Mesothelial cell of epicardium (in vitro differentiated cells): ENCODE measurements around the gene TBC1D10A. TPM values are rescaled to one million over a fixed set of nuclear protein-coding genes. Genes with fewer than 3 reads are reported as not detected.

ENCODE experiments used
- DNase-seq, 2 experiments: peaks; one replicate each; pipeline ENCODE4 v3.0.0; 2021; ENCODE audit warnings: low spot score in 2 of 2; ENCODE audit not compliant: unreplicated experiment in 2 of 2
- H3K27ac Mint-ChIP-seq: 2 replicates; pipeline ENCODE4 v1.8.0; 2021; ENCODE audit warnings: mixed read lengths
- H3K27me3 Mint-ChIP-seq: 2 replicates; pipeline ENCODE4 v1.8.0; 2021; ENCODE audit warnings: low read depth, mixed read lengths
- H3K36me3 Mint-ChIP-seq: 2 replicates; pipeline ENCODE4 v1.8.0; 2021; ENCODE audit warnings: mixed read lengths
- H3K4me1 Mint-ChIP-seq: 2 replicates; pipeline ENCODE4 v1.8.0; 2021; ENCODE audit warnings: mixed read lengths
- H3K4me3 Mint-ChIP-seq: 2 replicates; pipeline ENCODE4 v1.8.0; 2021; ENCODE audit warnings: mild to moderate bottlenecking, moderate library complexity, mixed read lengths
- H3K9me3 Mint-ChIP-seq: 2 replicates; pipeline ENCODE4 v1.8.0; 2021; ENCODE audit warnings: mixed read lengths
- CTCF ChIP-seq: fragments of 200-600 bp; sonication (generic); IDR thresholded peaks from one replicate; pipeline ENCODE4 v1.5.0; 2021; ENCODE audit warnings: antibody characterized with exemption; ENCODE audit not compliant: unreplicated experiment
- total RNA-seq: library from RNA; stranded (reverse); gene quantifications from 3 replicates; pipeline ENCODE4 v1.2.1, GENCODE V29; 2021

The TBC1D10A gene
- total RNA-seq, 1 donor from 2014 or later: 15.1 TPM

DNA sequence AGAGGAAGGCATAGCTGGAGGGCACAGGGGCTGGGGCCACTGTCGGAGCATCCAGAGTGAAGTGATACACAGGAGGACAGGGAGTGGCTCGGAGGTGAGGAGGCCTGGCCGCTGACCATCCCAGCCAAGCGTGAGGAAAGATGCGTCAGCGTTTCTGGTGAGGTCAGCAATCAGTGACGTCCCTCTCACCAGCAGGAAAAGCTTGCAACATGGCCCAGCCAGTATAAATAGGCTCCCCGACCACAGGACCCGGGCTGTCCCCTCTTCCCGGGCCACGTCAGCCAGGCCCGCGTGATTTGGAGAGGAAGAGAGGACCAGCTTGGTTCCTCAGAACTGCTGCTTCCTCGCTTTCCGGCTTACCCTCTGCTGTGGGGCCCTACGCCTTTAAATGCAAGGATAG, 55.9 kb downstream of the TBC1D10A start:
- H3K36me3 Mint-ChIP-seq: no peaks in the 10 kb centered on the region
- H3K4me3 Mint-ChIP-seq: no peak overlapping the region
- DNase-seq: no peak
- H3K27me3 Mint-ChIP-seq: peaks cover 1% of the 10 kb centered on the region
- H3K9me3 Mint-ChIP-seq: no peaks in the 10 kb centered on the region
- H3K27ac Mint-ChIP-seq: no peak overlapping the region
- no peaks in the 10 kb centered on the region for H3K4me1 Mint-ChIP-seq
- no peak for TF ChIP-seq CTCF

GRCh38 chr22:30268331-30268730, 58.4 kb downstream of the TBC1D10A start:
- H3K36me3 Mint-ChIP-seq: no peaks in the 10 kb centered on the region
- TF ChIP-seq CTCF: no peak
- H3K27ac Mint-ChIP-seq: peak overlapping the region; percentile 14
- no peaks in the 10 kb centered on the region for H3K9me3 Mint-ChIP-seq
- no peak for DNase-seq
- H3K27me3 Mint-ChIP-seq: peaks cover 2% of the 10 kb centered on the region
- H3K4me1 Mint-ChIP-seq: no peaks in the 10 kb centered on the region
- no peak overlapping the region for H3K4me3 Mint-ChIP-seq

GRCh38 chr22:30267382-30268302, 59.1 kb downstream of the TBC1D10A start:
- no peaks in the 10 kb centered on the region for H3K9me3 Mint-ChIP-seq
- no peak overlapping the region for H3K4me3 Mint-ChIP-seq
- no peaks in the 10 kb centered on the region for H3K36me3 Mint-ChIP-seq
- no peak for DNase-seq
- H3K4me1 Mint-ChIP-seq: no peaks in the 10 kb centered on the region
- H3K27me3 Mint-ChIP-seq: peaks cover 7% of the 10 kb centered on the region
- no peak overlapping the region for H3K27ac Mint-ChIP-seq
- TF ChIP-seq CTCF: no peak

DNA sequence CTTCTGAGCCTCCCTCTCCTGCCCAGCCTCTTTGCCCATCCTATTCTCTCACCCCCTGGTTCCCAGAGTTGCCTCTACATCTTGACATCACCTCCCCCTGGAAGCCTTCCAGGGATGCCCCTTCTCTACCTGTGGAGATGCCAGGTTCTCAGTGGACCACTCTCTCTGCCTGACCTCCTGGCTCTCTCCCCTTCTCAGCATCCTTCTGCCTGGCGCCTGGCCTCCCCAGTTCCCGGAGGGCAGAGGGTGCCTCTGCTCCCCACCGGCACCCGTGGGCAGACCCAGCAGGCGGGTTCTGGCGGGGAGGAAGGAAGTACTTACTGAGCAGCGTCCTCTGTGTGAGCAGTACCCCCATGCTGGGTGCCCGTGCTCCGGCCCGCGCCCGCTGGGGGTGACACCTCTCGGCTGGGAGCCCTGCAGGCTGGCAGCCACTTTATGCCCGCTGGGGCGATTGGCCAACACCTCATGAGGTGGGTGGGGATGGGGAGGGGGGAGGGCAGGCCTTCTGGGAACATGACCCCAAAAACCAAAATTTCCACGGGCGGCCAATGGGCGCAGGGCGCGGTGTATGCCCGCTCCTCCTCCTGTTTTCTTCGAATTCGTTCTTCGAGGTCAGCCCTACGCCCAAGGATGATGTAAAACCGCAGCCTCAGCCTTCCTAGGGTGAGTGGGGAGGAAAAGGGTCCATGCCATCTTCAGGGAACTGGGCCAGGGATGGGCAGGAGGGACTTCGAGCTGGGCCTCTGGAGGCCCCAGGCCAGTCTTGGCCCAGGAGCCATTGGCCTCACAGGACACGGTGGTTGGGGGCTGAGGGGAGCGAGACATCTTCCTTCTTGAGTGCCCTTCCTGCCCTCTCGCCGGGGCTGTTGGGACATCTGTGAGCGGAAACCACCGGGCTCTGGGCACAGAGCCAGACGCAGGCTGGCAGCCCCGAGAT, 60.0 kb downstream of the TBC1D10A start, which contains the start of gene OSM:
Gene OSM, minus strand, starts transcription at position 407 of the 937 bp plus-strand sequence. Its CDS starts 52 bp downstream, at position 355.
- Mint-ChIP-seq H3K4me3 (no peak within 1 kb of the TSS), H3K27me3 (peaks cover 6% of the 10 kb centered on the region)

More for the DNA sequence above, 60.0 kb downstream of the TBC1D10A start, which contains the start of gene OSM:
- Mint-ChIP-seq H3K9me3 (no peaks in the 10 kb centered on the region), H3K27ac (no peak within 1 kb of the TSS), H3K4me1 (no peaks in the 10 kb centered on the region), H3K36me3 (no peaks in the 10 kb centered on the region)
- DNase-seq: no peak
- TF ChIP-seq CTCF: no peak
